NB4 (cell line): ENCODE results near the gene RHOD.

Experiments
- MYC ChIP-seq: IDR thresholded peaks from 2 replicates; pipeline ENCODE4 v1.6.1; 2011; ENCODE audit warnings: low read depth, low read length
- POLR2A ChIP-seq: IDR thresholded peaks from 2 replicates; pipeline ENCODE4 v1.6.1; 2011; ENCODE audit warnings: mild to moderate bottlenecking; ENCODE audit not compliant: insufficient read length; ENCODE audit errors: extremely low read depth

- TF ChIP-seq POLR2A (no peak), MYC (no peak)
These were observed 19.6 kb downstream of the RHOD start for GRCh38 chr11:67076202-67076601.
